ENCODE data around the gene MTFR1L.
A peak's percentile ranks its signal among the peaks of the same experiment; 100 is the strongest.

Gene MTFR1L

GRCh38 chr1:25792115-25792514 is 27.6 kb upstream of the MTFR1L start:
- DNase-seq = no peak

DNA sequence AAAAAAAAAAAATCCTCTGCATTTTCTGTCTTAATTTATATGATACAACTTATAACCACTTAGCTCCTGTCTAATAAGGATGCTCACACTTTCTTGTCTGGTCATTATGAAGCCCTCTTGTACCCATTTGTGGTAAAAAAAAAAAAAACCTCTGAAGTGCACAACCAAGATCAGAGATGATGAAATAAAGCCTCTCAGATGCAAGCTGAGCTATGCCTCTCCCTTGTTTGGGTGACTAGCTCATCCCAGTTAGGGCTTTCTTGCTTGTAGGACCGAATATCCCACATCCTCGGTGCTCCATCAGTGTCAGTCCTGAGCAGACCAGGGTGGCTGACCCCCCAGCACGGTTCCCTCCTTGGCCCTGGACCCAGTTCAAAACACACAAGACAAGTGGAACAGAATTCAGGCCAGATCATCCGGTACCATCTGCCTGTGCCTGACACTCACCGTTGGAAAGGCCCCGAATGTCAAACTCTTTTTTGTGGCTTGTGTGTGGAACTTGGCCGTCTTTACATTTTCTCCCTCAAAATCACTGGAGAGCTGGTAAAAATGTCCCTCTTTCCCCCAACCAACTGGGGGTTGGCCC is 26.1 kb upstream of the MTFR1L start:
- DNase-seq = no peak

DNA sequence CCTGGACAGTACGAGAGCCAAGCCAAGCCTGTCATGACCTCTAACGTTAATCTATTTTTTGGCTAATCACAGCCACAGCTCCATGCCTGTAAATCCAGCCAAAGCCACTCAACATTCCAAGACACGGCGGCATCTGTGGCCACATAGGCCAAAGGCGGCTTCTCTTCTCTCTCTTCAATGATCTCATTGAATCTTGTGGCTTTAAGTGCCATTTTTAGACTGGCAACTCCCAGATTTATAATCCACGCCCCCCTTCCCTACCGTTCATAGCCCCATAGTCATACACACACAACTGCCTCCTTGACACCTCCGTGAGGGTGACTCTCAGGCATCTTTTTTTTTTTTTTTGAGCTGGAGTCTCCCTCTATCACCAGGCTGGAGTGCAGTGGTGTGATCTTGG is 25.4 kb upstream of the MTFR1L start:
- no peak for DNase-seq

DNA sequence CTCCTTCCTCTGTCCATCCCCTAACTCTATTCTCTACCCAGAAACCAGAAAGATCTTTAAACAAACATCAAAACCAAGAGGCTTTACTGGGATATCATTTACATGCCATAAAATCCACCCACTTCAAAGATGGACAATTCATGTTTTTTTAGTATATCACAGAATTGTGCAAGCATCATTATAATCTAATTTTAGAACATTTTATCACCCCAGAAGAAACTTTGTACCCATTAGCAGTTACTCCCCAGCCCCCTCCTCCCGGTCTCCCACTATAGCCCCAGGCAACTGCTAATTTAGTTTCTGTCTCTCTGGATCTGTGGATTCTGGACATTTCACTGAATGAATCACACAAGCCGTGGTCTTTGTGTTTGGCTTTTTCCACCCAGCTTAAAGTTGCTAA is 24.5 kb upstream of the MTFR1L start:
- DNase-seq = no peak

DNA sequence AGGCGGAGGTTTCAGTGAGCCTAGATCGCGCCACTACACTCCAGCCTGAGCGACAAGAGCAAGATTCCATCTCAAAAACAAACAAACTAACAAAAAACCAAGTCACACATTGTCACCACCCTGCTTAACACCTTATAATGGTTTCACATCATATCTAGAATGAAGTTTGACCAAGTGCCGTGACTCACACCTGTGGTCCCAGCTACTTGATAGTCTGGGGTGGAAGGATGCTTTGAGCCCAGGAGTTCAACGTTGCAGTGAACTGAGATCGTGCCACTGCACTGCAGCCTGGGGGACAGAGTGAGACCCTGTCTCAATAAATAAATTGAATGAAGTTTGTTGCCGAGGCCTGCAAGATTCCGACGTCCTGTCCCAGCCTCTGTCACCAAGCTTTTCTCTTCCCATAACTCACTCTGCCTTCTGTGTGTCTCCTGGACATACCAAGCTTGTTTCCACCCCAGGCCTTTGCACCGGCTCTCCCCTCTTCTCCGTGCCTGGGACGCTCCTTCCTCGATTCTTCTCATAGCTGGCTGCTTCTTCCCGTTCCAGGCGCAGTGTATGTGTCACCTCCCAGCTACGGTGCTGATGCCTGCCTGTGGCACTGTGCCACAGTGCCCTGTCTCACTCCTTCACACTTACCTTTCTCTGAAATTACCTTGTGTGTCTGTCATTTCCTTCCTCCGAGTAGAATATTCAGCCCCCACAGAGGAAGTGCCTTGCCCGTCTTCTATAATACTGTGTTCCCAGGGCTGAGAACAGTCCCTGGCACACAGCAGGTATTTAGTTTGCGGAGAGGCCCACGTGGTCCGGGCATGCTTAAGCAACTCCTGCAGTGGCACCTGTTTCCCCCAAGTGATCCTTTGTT is 23.6 kb upstream of the MTFR1L start:
- no peak for DNase-seq

GRCh38 chr1:25796811-25797458 is 22.8 kb upstream of the MTFR1L start:
- DNase-seq = peak; percentile 68

DNA sequence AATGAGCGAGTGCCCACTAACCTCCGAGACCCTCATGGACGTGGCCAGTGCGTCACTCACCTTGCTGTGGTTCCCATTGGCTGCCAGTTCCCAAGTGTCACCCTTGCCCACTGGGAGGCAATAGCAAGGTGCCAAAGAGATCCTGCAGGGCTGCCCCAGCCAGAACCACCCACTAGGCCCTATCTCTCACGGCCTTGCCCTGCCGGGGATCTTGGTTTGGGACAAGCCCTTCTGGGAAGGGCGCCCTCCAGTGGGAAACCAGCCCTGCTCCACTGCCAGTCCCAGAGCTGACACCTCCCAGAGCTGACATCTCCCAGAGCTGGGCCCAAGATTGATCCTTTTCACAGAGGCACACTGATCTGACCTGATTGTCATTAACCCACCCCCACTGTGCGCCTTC is 21.8 kb upstream of the MTFR1L start:
- no peak for DNase-seq

GRCh38 chr1:25798666-25799351 is 20.9 kb upstream of the MTFR1L start:
- DNase-seq = no peak

DNA sequence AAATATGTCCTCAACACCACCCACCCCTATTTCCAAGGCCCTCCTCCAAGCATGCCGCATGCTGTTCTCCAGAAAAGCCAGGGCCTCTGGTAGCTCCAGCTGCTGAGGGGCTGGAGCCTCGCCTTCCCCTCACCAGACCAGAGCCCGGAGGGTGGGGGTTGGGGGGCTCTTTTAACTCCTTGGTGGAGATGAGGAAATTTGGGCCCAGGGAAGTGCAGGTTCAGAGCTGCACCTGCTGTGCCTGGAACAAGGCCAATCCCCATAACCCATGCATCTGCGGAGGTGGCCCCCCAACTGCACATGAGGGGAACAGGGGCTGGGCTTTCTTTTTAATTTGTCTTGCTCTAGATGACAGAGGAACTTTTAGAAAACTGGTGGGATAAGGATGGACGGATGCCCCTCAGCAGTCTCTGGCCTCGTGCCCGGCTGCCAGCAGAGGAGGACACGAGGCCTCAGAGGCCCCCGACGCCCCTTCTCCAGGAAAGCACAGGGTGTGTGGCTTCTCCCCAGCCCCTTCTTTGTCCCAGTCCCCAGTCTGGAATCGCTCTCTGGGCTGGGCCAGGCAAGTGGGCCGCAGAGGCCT is 20.3 kb upstream of the MTFR1L start:
- no peak for DNase-seq

GRCh38 chr1:25799935-25800702 is 19.6 kb upstream of the MTFR1L start, which contains the start of gene SELENON:
TSS of gene SELENON (plus strand) at chr1:25800193. CDS start at chr1:25800231, 38 bp downstream.
- no peak for DNase-seq

DNA sequence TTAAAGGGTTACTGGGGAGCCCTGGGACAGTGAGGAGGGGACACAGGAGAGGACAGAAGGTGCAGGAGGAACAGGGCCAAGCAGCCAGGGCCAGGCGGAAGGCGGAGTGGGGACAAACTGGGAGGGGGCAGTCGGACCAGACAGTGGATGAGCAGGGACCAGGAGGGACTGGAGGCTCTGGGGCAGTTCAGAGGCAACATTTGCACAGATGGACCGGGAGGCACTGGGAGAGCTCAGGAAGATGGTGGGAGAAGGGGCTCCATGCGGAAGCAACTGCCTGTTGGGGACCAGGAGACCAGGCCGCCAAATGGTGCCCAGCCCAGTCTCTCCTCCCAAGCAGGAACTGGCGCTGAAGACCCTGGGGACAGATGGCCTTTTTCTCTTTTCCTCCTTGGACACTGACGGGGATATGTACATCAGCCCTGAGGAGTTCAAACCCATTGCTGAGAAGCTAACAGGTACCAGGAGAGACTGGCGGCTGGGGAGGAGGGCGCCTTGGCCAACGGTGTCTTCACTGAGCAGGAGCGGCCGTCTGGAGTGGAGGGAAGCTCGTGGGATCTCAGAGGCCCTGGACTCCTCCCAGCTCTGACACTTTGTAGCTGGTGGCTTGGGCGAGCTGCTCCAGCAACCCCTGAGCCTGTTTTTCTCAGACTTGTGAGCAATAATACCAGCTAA is 18.9 kb upstream of the MTFR1L start:
- no peak for DNase-seq

GRCh38 chr1:25802915-25803314 is 16.8 kb upstream of the MTFR1L start:
- no peak for DNase-seq

DNA sequence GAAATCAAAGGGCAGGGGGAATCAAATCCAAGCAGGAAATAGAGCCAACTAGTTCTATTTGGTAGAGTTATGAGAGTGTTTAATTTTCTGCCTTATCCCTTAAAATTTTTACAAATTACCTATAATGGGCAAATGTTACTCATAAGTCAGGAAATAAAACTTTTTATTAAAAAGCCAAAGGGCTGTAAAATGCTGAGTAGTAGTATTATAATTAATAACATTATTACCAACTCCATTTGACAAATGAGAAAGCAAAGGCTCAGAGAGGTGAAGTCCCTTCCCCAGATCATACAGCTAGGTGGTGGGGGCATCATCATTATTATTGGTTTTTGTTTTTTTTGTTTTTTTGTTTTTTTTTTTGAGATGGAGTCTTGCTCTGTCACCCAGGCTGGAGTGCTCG is 16.4 kb upstream of the MTFR1L start:
- DNase-seq = no peak

DNA sequence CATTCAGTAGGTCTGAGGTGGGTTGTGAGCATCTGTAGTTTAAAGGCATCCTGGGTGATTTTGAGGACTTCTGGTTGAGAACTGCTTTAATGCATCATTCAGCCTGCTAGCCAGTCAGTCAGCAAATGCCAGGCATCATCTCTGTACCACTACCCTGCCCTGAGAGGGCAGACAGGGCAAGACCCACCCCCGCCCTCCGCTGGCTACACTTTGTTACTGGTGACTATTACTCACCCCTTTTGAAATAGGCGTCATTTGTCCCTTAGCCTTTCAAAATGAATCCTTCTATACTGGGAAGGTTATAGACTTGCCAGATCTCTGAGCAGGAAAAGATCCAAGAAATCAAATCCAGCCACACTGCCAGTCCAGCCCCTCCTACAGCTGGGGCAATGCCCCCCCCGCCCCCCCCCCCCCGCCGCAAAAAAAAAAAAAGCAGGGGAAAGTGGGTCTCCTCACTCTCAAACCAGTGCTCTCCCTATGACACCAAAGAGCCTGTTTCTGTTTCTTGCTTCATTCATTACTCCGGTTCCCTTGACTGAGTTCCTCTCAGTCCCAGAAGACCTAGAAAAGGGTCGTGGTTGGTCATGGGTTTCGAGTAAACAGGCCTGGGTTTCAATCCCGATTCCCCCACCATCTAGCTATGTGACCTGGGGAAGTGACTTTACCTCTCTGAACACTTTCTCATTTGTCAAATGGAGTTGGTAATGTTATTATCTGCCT is 15.3 kb upstream of the MTFR1L start:
- DNase-seq = no peak

GRCh38 chr1:25804964-25805862 is 14.5 kb upstream of the MTFR1L start:
- no peak for DNase-seq

GRCh38 chr1:25805863-25806225 is 13.9 kb upstream of the MTFR1L start:
- no peak for DNase-seq

DNA sequence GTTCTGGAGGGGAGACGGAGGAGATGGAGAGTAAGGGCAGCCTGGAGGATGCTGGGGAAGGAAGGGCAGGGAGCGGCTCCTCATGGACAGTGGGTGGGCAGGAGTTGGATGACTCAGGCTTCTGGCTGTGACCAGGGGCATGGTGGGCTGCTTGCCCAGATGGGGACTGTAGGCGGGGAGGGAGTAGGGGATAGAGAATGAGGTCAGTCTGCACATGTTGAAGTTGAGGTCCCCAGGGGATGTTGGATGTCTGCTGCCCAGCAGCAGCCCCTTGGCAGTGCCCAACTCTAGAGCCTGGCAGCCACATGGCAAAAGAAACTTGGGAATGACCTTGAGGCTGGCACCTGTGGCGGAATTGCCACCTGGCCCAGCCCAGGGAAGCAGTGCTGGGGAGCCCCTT is 13.3 kb upstream of the MTFR1L start:
- DNase-seq = no peak

DNA sequence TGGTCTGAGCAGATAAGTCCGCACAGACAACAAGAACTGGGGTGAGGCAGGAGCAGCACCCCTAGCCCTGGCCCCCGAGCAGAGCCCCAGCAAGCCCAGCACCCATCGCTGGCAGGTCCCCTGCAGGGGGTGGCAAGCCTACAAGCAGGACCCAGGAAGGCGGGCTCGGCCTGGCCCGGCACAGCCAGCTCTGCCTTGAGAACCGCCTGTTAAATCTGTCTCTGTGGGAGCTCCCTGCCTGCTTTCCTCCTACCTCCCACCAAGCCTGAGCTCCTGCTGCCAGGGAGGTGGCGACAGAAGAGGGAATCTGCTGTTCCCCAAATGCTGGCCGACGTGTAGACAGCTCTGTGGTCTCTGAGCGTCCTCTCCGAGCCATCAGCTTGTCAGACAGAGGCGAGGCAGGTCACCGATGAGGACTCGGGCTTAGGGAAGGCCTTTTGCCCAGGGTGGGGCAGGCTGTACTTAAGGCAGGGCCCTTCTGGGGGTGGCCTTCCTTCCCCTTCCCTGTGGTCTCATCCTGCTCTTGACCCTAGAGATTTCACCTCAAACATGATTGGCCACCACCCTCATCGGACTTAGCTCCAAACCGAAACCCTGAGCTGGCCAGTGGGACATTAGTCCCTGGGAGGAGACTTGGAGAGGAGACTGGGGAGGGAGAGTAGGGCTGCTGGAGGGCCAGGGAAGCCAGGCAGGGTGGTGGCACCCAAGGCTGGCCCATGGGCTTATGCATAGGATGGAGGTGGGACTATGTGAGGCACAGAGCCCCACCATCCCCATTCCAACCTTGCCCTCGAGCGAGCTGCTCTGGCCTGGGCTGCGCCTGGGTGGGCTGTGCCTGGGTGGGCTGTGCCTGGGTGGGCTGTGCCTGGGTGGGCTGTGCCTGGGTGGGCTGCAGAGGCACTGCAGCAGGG is 12.0 kb upstream of the MTFR1L start:
- no peak for DNase-seq
